ENCODE results near the gene MGAT4A.
A peak's percentile ranks its signal among the peaks of the same experiment; 100 is the strongest.

MGAT4A gene

DNA sequence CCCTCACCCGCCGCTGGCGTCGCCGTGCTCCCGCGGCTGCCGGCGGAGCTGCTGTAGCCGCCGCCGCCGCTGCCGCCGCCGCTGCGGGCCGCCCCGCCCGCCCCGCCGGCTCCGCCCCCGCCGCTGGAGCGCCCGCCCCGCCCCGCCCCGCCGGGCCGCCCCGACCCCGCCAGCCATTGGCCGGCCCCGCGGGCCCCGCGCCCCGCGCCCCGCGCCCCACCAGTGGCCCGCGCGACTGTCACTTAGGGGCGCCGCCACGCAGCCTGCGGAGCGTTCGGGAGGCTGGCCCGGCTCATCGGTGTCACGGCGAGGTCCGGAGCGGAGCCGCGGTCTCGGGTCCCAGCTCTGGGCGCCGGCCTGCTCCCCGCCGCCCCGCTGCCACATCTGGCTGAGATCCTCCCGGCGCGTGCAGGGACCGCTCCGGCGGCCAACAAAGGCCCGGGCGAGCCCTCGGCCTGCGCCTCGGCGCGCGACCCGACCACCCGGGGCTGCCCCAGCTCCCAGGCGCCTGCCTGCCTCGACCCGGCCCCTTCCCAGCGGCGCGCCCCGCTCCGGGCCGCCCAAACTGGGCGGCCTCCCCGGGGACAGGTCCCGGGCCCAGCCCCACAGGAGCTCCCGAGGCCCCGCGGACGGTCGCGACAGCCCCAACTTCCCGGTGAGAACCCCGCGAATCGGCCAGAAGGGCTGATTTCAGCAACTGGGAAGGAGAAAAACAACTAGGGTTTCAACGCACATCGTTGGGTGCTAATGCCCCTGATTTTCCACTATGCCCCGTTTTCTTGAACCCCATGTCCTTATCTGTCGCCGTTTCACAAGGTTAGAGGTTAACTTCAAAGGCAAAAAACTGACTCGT is at the start of gene MGAT4A:
MGAT4A (minus strand) TSS at position 92 of the 853 bp plus-strand sequence. CDS start 4,800 bp downstream, outside the sequence.
- peak; percentile 63 to 67 for DNase-seq

DNA sequence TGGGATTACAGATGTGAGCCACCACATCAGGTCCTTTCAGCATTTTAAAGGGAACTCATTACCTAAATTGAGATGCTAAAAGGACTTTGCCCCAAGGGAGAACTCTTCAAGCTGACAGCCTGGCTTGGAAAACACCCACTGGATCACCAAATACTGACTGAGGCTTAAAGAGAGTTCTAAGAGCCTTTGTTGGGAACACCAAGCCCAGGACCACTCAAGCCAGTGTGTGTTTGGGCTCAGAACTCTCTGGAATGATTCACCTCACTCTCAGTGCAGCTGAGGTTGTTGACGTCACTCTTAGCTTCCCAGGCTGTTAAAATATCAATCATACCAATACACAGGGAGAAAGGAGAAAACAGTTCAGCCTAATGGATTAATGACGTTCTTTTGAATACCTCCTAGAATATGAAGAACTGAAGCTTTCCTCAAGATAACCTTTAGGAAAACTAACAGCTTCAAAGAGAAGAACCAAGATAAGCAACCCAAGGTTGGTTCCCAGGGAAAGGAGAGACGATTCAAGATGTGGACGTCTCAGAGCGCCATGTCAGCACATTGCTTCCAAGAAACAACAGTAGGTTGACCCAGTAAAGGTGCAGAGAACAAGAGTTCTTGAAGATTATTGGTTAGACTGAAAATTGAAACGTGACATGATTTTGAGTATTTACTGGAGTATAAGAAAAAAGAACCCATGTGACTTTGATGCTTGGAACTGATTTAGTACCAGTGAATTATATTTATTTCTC is 48.0 kb upstream of the MGAT4A start:
- no peak for DNase-seq

DNA sequence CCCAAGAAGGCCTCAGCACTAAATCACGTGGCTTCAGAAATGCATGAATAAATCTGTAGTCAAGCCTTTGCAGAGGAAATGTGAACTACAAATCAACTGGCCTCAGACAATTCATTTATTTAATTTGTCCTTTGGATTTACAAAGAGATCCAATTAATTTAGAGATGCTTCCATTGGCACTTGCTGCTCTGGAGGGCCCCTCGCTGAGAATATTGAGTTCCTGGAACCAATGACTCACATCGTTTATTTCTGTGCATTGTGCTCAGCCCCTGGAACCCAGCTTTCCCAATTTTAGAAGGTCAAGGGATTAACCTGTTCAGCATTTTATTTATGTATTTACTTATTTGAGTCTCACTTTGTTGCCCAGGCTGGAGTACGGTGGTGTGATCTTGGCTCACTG is 47.2 kb upstream of the MGAT4A start:
- no peak for DNase-seq

DNA sequence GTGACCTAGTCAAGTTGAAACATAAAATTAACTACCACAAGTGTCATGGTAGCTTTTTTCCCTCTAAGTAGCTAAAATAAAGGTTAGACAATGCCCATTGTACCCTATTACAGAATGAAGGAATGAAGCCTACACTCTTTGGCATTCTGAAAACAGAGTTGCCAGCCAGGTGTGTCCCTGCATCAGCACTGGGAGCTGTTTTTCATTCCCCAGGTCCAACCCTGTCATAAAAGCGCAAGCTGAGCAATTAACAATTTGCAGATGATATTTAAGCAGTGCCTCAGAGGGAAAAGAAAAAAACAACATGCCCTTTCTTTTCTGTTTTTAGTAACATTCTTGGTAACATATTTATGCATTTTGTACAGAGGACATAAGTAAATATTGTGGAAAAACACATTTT is 46.8 kb upstream of the MGAT4A start:
- no peak for DNase-seq

DNA sequence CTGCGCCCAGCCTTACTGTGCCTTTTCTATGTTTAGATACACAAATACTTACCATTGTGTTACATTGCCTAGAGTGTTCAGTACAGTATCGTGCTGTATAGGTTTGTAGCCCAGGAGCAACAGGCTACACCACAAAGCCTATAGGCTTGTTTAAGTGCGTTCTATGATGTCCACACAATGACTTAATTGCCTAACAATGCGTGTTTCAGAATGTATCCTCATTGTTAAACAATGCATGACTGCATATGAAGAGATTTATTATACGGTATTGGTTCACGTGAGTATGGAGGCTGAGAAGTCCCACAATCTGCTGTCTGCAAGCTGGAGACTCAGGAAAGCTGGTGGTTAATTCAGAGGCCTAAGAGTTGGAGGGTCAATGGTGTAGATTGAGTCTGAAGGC is 46.1 kb upstream of the MGAT4A start:
- DNase-seq, result no peak

DNA sequence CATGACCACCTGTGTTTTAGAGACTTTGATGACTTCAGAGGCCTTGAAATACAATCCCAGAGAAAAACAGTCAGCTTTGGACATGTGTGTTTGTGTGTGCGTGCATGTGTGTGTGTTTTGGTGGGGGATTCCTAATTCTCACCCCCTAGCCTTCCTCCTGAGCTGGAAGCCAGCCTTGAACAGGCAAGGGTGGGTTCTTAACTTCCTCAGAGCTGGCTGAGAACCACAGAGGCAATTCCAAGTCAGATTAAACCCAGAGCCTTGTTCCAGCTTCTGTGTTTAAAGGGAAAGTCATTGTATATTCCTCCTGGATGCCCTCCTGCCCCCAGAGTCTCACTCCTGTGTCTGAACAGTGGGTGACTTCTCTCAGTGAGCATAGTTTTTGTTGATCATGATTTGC is 45.2 kb upstream of the MGAT4A start:
- no peak for DNase-seq

DNA sequence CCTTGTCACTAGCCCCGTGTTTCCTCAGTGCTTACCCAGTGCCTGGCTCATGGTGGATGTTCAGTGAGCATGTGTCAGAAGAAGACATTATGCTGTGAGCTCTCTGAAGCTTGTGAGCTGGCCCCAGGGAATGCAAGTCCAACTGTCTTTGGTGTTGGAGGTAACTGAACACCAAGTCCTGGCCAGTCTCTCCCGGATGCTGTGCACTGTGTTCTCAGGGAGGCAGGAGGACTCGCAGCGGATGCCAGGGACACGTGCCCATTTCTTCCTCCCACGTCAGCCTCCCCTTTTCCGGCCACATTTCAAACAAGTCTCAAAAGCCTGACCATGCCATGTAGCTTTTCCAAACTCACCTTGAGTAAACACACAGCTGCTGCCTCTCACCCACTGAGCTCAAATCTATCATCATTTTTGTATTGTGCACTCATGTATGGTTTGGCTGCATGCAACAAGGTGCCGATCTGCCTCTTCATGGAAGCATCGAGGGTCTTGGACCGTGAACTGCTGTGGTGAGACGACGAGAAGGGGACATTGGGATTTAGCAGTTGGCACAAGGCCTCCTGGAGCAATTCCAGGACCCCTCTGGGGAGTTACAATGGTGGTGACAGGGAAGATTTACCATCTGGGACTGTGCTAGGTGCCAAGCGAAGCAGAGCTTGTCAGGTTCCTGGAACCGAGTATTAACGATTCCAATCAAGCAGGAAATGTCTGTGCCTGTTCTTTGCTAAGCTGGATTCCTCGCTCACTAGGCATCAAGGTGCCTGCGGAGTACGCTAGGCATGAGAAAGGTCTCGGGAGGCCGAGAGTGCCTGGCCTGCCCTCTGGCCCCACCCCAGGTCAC is 44.4 kb upstream of the MGAT4A start:
- no peak for DNase-seq

DNA sequence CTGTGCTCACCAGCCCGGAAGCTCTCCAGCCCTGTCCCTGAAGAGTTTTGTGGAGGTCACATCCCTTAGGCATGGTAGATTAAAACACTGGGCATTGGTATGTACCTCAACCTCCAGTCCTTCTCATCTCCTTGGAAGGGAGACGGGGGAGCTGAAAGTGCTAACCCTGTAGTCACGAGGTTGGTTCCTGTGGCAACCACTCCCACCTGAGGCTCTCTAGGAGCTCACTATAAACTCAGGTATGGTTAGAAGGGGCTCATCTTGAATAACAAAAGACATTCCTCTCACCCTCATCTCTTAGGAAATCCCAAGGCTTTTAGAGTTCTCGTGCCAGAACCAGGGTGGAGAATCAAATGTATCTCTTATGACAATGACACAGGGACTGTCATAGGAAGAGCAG is 43.0 kb upstream of the MGAT4A start:
- DNase-seq, result no peak

DNA sequence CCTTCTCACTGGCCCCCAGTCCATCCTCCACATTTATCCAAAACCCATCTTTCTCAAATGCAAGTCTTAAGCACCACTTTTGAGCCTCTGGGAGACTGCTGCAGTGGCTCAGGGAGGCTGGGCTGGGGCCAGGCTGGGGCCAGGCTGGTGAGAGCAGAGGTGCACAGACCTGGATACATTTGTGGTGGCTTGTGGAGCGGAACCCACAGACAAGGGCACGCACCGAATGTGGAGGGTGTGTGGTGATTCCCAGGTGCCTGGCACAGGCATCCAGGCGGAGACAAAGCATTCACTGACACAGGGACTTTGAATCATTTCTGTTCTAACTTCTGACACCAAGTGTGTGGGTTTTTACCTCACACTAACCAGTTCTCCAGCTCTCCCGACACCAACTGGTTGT is 42.2 kb upstream of the MGAT4A start:
- DNase-seq, result no peak

DNA sequence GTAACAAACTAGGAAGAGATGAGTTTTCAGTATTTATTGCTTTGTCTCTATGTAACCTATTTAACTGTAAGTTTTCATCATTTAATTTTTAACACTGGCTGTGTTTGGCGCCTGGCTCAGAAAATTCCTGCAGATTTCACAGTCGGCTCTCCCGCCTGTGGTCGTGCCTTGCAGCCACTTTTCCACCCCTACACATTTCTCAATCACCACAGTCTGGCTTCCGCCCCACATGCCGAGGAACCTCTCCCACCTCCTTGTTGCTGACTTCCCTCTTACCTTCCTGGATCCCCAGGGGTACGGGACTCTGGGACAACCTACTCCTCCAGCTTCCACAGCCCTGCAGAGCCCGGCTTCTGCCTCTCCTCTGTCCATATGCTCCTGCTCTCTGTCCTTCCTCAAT is 41.6 kb upstream of the MGAT4A start:
- no peak for DNase-seq

DNA sequence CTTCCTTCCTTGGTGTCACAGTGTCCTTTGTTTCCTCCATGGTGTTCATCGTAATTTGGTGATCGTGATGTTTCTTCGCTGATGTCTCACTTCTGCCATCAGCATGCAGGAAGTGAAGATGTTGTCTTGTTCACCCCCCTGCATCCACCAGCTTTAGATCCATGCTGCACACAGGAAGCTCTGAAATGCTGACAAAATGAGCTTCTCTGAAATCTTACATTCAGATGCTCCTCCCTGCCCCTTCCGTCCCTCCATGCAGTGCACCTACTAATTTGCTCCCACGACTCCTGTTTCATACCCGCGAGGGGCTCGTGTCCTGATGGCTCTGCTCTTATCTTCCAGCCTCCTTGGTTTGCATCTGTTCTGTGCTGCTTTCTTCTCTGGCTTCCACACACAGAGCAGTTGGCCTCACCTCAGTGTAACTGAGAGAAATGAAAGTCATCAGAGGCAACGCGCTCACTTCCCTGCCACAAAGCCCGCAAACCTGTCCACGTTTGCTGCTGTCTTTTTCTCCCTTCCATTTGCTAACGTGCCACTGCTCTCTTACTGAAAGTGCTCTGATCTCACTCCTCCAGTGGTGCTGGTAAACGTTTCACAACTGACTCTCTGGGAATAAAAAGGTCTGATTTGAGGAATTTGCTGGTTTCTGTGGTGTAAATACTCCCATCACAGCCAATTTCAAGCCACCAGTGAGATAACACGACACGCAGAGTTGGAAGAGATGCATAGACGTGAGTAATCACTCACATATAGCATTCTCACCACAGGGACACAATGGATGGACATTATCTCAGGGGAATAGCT is 41.0 kb upstream of the MGAT4A start:
- peak; percentile 58 to 59 for DNase-seq

DNA sequence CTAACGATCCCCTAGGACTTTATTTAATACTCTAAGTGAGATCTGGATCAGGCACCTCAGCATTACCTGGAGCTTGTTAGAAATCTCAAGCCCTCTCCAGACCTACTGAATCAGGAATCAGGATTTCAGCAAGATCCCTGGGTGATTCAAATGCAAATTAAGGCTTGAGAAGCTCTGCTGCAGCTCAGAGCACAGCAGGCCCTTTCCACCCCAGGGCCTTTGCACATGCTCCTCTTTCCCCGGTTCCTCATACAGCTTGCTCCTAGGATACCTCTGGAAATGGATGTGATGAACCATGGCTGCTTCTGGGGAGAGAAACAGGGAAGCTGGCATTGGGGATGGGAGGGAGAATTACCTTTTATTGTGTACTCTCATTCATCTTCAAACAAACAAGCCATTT is 40.3 kb upstream of the MGAT4A start:
- no peak for DNase-seq

DNA sequence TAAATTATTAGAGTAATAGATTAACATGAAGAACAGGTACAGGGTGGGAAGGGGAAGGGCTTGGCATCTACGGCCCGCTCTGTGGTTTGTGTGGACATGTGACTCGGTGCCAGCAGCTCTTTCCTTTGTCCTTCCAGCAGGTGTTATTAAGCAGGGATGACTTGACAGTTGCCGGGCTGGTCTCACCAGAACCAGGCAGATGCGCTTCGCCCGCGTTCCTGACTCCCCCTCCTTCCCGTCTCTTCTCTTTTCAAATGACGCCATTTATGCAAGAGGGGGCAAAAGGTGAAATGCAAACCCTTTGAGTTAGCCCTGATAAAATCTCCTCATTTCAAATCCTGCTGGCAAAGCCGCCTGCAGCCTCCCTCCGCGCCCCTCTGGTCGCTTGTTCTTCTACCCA is 38.9 kb upstream of the MGAT4A start:
- peak in 1 of 2 donors; percentile 35 for DNase-seq

DNA sequence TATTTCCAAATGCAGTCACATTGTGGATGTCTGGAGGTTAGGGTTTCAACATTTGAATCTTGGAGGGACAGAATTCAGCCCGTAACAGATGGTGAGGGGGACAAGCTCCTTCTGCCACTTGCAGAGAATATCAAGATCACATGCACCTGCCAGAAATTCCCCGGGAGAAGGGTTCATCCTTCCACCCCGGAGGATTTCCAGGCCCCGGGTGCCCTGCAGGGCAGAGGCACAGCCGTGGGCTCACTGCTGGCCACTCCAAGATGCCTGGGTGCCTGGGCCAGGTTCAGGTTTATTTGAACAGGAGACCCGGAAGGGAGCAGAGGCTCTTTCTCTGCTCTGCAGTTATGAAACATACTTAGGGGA is 38.2 kb upstream of the MGAT4A start:
- no peak for DNase-seq

DNA sequence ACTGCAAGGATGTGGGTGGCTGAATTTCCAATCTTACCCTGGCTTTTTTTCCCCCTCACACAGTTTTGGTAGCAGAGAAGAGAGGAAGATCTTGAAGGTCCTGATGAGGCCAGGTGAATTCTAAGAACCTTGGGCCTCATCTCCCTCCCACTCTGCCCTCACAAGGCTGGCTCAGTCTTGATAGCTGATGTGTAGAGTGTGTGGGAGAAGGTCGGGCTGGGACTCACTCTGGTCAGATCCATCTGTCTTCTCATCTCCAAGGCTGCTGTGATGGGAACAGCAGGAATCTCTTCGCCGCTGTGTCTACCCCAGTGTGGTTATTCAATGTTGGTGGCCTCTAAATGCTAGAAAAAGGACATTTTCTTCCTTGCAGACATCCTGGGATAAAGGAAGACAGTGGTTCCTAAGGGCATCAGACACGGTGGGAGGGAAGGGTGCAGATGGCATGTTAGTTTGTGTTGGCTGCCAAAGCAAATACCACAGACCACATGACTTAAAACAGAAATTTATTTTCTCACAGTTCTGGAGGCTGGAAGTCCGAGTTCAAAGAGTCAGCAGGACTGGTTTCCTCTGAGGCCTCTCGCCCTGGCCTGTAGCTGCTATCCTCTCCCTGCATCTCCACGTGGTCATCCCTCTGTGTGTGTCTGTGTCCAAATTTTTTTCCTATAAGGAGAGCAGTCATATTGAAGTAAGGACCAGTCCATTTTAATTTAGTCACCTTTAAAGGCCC is 37.6 kb upstream of the MGAT4A start:
- peak; percentile 47 to 51 for DNase-seq

DNA sequence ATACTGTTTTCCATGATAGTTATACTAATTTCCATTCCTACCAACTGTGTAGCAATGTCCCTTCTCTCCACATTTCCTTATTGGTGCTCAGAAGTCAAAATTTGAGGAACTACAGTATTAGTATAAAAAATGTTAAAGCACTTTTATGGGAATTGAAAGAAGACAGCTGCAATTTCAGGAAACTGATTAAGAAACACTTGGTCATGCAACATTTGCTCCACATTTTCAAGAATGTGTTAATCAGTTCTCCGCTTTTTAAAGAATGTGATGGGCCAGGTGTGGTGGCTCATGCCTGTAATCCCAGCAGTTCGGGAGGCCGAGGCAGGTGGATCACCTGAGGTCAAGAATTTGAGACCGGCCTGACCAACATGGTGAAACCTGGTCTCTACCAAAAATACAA is 33.6 kb upstream of the MGAT4A start:
- DNase-seq, result no peak

DNA sequence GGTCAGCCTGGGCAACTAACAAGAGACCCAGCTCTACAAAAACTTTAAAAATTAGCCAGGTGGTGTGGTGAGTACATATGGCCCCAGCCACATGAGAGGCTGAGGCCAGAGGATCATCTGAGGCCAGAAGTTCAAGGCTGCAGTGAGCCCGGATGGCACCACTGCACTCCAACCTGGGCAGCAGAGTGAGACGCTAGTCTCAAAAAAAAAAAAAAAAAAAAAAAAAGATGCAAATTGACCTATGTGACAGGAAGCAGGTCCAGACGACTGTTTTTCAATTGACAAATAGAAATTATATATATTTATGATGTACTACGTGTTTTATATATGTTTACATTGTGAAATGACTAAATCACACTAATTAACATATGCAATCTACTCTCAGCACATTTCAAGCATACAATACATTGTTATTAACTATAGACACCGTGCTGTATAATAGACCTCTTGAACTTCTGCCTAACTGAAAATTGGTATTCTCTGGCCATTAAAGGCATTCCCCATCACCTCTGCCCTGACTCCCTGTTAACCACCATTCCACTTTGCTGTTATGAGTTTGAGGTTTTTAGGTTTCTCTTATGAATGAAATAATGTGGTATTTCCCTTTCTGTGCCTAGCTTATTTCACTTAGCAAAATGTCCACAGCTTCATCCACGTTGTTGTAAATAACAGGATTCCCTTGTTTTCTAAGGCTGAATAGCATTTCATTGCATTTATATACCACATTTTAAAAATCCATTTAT is 32.4 kb upstream of the MGAT4A start:
- no peak for DNase-seq

DNA sequence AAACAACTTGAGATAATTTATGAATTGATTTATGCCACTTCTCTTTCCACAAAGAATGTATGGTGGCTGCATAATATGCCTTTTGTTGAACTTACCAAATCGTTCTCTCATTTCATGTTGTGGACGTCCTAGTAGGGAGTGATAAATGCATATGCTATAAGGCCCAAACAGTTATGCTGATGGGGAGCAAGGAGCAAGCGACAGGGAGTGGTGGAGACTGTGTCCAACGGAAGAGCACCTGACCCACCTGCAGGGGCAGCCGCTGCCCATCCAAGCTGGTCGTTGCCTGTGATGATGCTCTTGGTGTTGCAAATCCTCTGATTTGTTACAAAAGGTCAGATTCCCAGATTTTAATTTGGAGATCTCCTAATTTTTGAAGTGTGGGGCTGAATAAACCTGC is 31.0 kb upstream of the MGAT4A start:
- no peak for DNase-seq

DNA sequence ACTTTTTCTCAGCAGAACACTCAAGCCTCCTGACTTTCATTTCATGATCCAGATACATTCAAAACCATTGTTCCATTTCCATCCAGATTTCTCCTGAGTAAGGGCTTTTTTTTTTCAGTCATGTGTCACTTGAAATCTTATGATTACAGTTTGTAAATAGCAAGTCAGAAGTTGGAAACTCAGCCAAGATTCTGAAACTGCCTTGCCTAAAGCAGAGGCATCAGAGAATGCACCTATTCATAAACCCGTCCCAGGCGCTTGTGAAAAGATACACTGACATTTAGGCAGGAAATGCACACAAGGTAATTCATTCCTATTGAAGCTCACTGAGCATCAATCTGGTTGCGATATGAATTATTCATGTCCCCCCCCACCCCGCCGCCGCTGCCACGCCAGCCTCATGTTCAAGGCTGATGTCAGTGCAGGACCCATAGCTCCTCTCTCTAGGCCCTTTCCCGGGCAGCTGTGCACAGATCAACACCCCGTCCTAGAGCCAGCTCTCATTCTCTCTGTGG is 30.4 kb upstream of the MGAT4A start:
- peak; percentile 75 to 78 for DNase-seq

DNA sequence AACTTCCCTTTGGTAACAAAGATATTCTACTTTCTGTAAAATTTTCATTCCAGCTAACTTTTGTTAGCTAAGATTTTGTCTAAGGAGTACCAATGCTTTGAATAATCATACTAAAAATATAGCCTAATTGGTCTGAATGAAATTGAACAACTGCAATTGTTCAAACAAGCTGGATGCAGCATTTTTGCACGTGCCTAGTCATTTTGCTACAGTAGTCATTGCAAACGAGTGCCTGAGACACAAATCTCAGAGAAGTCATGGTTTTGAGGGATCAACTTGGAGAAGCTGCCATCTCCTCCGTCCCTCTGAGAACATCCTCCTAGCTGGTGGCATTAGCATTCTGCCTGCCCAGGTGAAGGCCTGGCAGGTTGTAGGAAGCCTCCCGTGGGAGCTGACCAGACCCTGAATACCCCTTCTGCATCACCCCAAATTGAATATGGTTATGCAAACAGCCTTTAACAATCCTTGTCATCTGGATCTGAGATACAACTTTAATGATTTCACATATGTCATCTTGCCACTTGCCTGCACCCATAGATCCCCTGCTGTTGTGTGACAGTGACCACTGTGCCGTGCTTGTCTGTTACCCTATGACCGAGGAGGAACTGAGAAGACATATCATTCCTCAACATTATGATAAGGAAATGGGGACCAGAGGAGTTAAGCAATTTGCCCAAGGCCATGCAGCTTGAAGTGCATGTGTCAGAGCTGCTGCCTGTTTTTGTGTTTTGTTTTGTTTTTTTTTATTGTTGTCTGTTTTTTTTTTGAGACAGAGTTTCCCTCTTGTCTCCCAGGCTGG is 29.1 kb upstream of the MGAT4A start:
- no peak for DNase-seq
